ENCODE measurements around the gene PCDHGB7. TPM values are rescaled to one million over a fixed set of nuclear protein-coding genes. Genes with fewer than 3 reads are reported as not detected.
"Not testable (repeated sequence)": the region's sequence is repeated elsewhere in the genome, so short reads cannot be mapped to it uniquely, and the experiment has no call there.

Gene PCDHGB7
- total and polyA plus RNA-seq, 7 donors: 0.60 to 19.4 (median 16.3) TPM; not detected in 1

DNA sequence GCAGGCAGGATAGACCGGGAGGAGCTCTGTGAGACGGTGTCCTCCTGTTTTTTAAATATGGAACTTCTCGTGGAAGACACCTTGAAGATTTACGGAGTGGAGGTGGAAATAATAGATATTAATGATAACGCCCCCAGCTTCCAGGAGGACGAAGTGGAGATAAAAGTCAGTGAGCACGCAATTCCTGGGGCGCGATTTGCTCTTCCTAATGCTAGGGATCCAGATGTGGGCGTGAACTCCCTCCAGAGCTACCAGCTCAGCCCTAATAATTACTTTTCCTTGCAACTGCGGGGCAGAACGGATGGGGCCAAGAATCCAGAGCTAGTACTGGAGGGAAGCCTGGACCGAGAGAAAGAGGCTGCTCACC is 4.0 kb downstream of the PCDHGB7 start:
- Histone ChIP-seq H3K9me3 (peaks cover 55 to 91% (median 75%) of the 10 kb centered on the region in 4 donors), H3K27ac (no peak overlapping the region), H3K4me1 (peaks cover 0 to 4% (median 2%) of the 10 kb centered on the region in 4 donors), H3K27me3 (no peaks in the 10 kb centered on the region), H3K4me3 (peak overlapping the region in 3 of 4 donors; percentile 18 to 34 (median 26)), H3K36me3 (peaks cover 0 to 6% (median 0%) of the 10 kb centered on the region in 4 donors)
- DNase-seq: no peak
- TF ChIP-seq POLR2AphosphoS5 (IDR thresholded peaks at IDR 0.05): no peak
- no peak for TF ChIP-seq EP300 (IDR thresholded peaks at IDR 0.05)
- TF ChIP-seq POLR2A (IDR thresholded peaks at IDR 0.05): no peak
- intact Hi-C loops (cut with DNase I): no loop called here
- 12 to 29% methylated on average over 13 of the region's 13 CpGs for WGBS, 2 donors

- Histone ChIP-seq H3K27me3 (no peaks in the 10 kb centered on the region), H3K36me3 (peaks cover 0 to 8% (median 0%) of the 10 kb centered on the region in 4 donors), H3K4me3 (no peak overlapping the region), H3K9me3 (peaks cover 65 to 98% (median 82%) of the 10 kb centered on the region in 4 donors), H3K27ac (no peak overlapping the region), H3K4me1 (peaks cover 0 to 4% (median 2%) of the 10 kb centered on the region in 4 donors)
- no peak for DNase-seq
- 28 to 54% methylated on average over 42 of the region's 42 CpGs for WGBS, 2 donors
- TF ChIP-seq POLR2A (IDR thresholded peaks at IDR 0.05) (no peak), CTCF (IDR thresholded peaks at IDR 0.05) (no peak), EP300 (IDR thresholded peaks at IDR 0.05) (no peak), POLR2AphosphoS5 (IDR thresholded peaks at IDR 0.05) (no peak)
- intact Hi-C loops (cut with DNase I): no loop called here
Measured at GRCh38 chr5:141422742-141423291, 5.3 kb downstream of the PCDHGB7 start.

GRCh38 chr5:141427783-141428426 is 10.4 kb downstream of the PCDHGB7 start:
- H3K4me3 ChIP-seq: no peak overlapping the region
- intact Hi-C loops (cut with DNase I): no loop called here
- H3K27me3 ChIP-seq: no peaks in the 10 kb centered on the region
- H3K36me3 ChIP-seq: peaks cover 0 to 8% (median 0%) of the 10 kb centered on the region in 4 donors
- 50 to 76% methylated on average over 53 of the region's 53 CpGs for WGBS, 2 donors
- peaks cover 51 to 94% (median 74%) of the 10 kb centered on the region in 4 donors for H3K9me3 ChIP-seq
- no peak for TF ChIP-seq CTCF (IDR thresholded peaks at IDR 0.05)
- TF ChIP-seq POLR2AphosphoS5 (IDR thresholded peaks at IDR 0.05): no peak
- no peak for TF ChIP-seq EP300 (IDR thresholded peaks at IDR 0.05)
- no peak for TF ChIP-seq POLR2A (IDR thresholded peaks at IDR 0.05)
- DNase-seq: no peak
- H3K27ac ChIP-seq: no peak overlapping the region
- no peaks in the 10 kb centered on the region for H3K4me1 ChIP-seq

- no peak for DNase-seq
- intact Hi-C loops (cut with DNase I): no loop called here
- Histone ChIP-seq H3K9me3 (peaks cover 51 to 89% (median 68%) of the 10 kb centered on the region in 4 donors), H3K36me3 (peaks cover 0 to 8% (median 0%) of the 10 kb centered on the region in 4 donors), H3K27me3 (no peaks in the 10 kb centered on the region), H3K4me3 (peak within 1 kb of the TSS in 3 of 4 donors; percentile 13 to 29 (median 22)), H3K27ac (no peak within 1 kb of the TSS), H3K4me1 (no peaks in the 10 kb centered on the region)
- TF ChIP-seq POLR2A (IDR thresholded peaks at IDR 0.05): no peak
- TF ChIP-seq CTCF (IDR thresholded peaks at IDR 0.05): peak in 1 of 4 experiments; percentile 18
- 16 to 50% methylated on average over 33 of the region's 33 CpGs for WGBS, 2 donors
Measured at GRCh38 chr5:141430332-141431113, 13.0 kb downstream of the PCDHGB7 start, which contains the start of gene PCDHGA12. Gene PCDHGA12 (plus strand): TSS chr5:141430507. CDS start chr5:141430760, 253 bp downstream.

DNA sequence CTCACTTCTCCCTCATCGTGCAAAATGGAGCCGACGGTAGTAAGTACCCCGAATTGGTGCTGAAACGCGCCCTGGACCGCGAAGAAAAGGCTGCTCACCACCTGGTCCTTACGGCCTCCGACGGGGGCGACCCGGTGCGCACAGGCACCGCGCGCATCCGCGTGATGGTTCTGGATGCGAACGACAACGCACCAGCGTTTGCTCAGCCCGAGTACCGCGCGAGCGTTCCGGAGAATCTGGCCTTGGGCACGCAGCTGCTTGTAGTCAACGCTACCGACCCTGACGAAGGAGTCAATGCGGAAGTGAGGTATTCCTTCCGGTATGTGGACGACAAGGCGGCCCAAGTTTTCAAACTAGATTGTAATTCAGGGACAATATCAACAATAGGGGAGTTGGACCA is 13.8 kb downstream of the PCDHGB7 start:
- Histone ChIP-seq H3K9me3 (peaks cover 47 to 84% (median 68%) of the 10 kb centered on the region in 4 donors), H3K27ac (no peak overlapping the region), H3K27me3 (no peaks in the 10 kb centered on the region), H3K4me3 (peak overlapping the region in 3 of 4 donors; percentile 13 to 29 (median 22)), H3K36me3 (peaks cover 0 to 11% (median 0%) of the 10 kb centered on the region in 4 donors), H3K4me1 (no peaks in the 10 kb centered on the region)
- no peak for TF ChIP-seq CTCF (IDR thresholded peaks at IDR 0.05)
- no peak for TF ChIP-seq POLR2A (IDR thresholded peaks at IDR 0.05)
- TF ChIP-seq POLR2AphosphoS5 (IDR thresholded peaks at IDR 0.05): no peak
- TF ChIP-seq EP300 (IDR thresholded peaks at IDR 0.05): no peak
- intact Hi-C loops (cut with DNase I): no loop called here
- 19 to 65% methylated on average over 37 of the region's 37 CpGs for WGBS, 2 donors
- DNase-seq: no peak

- peaks cover 41 to 78% (median 61%) of the 10 kb centered on the region in 4 donors for H3K9me3 ChIP-seq
- H3K4me3 ChIP-seq; H3K27ac ChIP-seq; intact Hi-C loops (cut with DNase I); H3K36me3 ChIP-seq; DNase-seq; H3K27me3 ChIP-seq; H3K4me1 ChIP-seq: not testable (repeated sequence)
- 40 to 67% methylated on average over 38 of the region's 38 CpGs for WGBS, 2 donors
Measured at GRCh38 chr5:141432308-141432707, 14.8 kb downstream of the PCDHGB7 start.

- intact Hi-C loops (cut with DNase I); H3K27ac ChIP-seq; H3K4me1 ChIP-seq; H3K36me3 ChIP-seq; H3K27me3 ChIP-seq; DNase-seq; H3K4me3 ChIP-seq: not testable (repeated sequence)
- WGBS, 2 donors: 33 to 58% methylated on average over 29 of the region's 29 CpGs
- peaks cover 37 to 77% (median 58%) of the 10 kb centered on the region in 4 donors for H3K9me3 ChIP-seq
Measured at GRCh38 chr5:141432726-141433125, 15.2 kb downstream of the PCDHGB7 start.

All from sigmoid colon (tissue), 7 donors.